ENCODE measurements around the gene FGD2.

FGD2 gene, protein sequence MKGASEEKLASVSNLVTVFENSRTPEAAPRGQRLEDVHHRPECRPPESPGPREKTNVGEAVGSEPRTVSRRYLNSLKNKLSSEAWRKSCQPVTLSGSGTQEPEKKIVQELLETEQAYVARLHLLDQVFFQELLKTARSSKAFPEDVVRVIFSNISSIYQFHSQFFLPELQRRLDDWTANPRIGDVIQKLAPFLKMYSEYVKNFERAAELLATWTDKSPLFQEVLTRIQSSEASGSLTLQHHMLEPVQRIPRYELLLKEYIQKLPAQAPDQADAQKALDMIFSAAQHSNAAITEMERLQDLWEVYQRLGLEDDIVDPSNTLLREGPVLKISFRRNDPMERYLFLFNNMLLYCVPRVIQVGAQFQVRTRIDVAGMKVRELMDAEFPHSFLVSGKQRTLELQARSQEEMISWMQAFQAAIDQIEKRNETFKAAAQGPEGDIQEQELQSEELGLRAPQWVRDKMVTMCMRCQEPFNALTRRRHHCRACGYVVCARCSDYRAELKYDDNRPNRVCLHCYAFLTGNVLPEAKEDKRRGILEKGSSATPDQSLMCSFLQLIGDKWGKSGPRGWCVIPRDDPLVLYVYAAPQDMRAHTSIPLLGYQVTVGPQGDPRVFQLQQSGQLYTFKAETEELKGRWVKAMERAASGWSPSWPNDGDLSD

DNA sequence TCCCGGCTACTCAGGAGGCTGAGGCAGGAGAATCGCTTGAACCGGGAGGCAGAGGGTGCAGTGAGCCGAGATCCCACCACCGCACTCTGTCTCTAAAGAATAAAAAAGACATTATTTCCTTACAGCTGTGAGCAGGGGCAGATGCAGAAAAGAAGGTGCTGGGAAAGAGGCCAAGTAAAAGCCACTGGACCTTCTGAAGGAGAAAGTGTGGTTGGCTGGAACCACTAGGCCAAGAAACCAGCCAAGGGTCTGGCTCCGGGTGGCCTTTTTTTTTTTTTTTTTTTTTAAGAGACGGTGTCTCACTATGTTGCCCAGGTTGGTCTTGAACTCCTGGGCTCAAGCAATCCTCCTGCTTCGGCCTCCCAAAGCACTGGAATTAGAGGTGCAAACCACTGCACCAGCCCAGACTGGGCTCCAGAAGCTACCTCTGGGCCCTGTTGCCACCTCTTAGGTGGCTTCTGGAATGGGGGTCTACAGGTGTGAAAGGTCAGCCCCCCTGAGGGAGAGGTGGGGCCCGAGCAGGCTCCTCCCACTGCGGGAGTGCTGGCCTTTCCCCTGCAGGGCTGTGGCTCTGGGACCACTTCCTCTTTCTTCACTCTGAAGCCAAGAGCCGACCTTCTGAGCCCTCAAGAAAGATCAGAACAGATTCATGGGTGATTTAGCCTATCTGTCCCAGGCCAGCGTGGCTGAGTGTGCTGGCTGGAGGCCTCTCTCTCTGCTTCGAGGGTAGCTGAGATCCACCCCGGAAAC is at the start of gene FGD2:
FGD2 (plus strand) TSS at position 595 of the 750 bp plus-strand sequence. CDS start 163 bp downstream, outside the sequence.
- DNase-seq (ENCODE audit: low read depth in 2 of 3, low spot score in 2 of 3) = no peak

DNA sequence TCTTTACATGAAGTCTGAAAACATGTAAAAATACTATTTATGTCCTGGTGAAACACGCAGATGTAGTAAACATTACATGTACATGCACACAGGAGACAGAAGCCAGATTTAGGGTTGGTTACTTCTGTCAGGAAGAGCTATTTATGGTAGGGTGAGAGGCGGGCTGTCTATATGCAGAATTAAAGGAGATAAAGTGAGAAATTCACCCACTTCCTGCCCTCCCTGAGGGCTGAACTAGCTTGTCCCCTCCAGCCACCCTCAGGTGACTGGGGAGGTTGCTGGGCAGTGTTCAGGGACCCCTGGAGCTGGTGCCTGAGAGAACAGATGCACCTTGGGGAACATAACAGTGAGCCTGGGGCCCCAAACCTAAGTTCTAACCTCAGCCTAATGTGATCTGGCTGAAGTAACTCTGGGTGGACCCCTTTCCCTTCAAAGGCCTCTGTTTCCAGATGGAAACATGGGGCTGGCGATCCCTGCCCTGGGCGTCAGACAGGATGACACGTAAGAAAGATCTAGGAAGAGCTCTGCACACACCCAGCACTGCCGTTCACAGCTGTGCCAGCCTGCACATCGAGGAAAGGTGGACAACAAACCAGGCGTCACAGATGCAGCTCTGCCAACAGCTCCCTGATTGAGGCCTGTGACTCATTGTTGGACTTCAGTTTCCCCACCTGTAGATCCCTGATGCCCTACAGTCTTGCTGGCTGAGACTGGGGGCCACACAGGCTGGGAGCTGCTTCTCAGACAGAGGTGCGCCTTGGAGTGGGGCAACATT is 49.6 kb upstream of the FGD2 start:
- no peak for DNase-seq (ENCODE audit: low read depth in 2 of 3, low spot score in 2 of 3)

GRCh38 chr6:36956446-36956820 is 49.0 kb upstream of the FGD2 start:
- no peak for DNase-seq (ENCODE audit: low read depth in 2 of 3, low spot score in 2 of 3)

DNA sequence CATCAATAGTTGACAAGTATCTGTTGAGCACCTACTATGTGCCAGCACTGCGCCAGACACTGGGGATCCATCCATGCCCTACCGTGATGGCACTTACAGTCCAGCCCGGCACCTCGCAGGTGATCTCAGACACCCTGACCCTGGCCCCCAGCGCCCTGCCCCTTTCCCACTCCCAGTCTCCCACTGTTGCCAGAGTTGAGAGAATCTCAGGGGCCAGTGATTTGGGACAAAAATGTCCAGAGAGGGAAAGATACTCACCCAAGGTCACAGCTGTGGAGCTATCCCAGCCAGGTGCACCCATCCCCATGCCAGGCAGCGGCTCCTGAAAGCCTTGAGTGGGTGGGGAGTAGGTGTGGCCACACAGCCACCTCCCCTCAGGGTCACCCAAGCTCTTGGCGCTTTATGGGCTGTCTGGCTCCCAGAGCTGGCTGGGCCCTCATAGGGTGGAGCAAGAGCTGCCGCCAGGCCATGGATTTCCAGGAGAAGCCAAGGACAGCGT is 47.6 kb upstream of the FGD2 start:
- DNase-seq (ENCODE audit: low read depth in 2 of 3, low spot score in 2 of 3) = no peak

GRCh38 chr6:36958775-36959554 is 46.5 kb upstream of the FGD2 start:
- no peak for DNase-seq (ENCODE audit: low read depth in 2 of 3, low spot score in 2 of 3)

DNA sequence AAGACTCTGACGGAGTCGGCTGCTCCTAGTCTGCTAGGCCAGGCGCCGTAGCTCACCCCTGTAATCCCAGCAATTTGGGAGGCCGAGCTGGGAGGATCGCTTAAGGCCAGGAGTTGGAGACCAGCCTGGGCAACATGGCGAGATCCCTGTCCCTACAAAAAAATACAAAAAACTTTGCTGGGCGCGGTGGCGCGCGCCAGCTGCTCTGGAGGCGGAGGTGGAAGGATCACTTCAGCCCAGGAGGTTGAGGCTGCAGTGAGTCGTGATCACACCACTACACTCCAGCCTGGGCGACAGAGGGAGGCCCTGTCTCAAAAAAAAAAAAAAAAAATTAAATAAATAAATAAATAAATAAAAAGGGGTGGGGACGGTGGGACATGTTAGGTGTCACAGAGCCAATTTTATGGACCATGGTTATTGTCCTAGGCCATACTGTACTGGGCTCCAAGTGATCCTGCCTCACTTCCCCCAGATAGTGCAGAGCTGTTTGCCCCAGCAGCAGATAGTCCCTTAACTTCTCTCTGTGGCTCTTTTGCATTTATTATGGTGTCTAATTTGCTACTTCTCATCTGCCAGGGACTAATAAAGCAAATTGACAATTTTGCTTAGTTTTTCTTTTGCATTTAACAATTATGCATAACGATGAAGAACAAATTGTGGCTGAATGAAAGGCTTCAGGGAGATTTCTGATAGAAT is 45.8 kb upstream of the FGD2 start:
- no peak for DNase-seq (ENCODE audit: low read depth in 2 of 3, low spot score in 2 of 3)

GRCh38 chr6:36961441-36962435 is 43.7 kb upstream of the FGD2 start:
- no peak for DNase-seq (ENCODE audit: low read depth in 2 of 3, low spot score in 2 of 3)

GRCh38 chr6:36962874-36963273 is 42.6 kb upstream of the FGD2 start:
- DNase-seq (ENCODE audit: low read depth in 2 of 3, low spot score in 2 of 3) = peak in 1 of 3 experiments; percentile 14

GRCh38 chr6:36963451-36964290 is 41.8 kb upstream of the FGD2 start:
- no peak for DNase-seq (ENCODE audit: low read depth in 2 of 3, low spot score in 2 of 3)

GRCh38 chr6:36964349-36964748 is 41.1 kb upstream of the FGD2 start:
- no peak for DNase-seq (ENCODE audit: low read depth in 2 of 3, low spot score in 2 of 3)

DNA sequence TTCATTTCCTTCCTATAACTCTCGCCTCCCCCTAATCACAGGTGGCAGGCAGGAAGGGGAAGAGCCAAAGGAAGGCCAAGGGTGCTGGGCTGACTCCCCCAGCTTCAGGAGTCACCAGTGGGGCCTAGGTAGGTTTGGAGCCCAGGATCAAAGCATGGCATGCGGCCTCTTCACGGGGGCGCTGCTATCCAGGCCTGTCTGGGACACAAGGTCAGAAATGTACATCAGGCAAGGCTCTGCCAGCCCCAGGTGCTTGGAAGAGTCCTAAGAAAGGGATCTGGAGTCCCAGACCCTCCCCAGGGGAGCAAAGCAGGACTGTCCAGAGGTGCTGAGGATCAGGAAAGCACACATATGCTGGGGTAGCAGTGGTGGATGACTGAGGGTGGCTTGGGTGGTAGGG is 40.5 kb upstream of the FGD2 start:
- no peak for DNase-seq (ENCODE audit: low read depth in 2 of 3, low spot score in 2 of 3)

DNA sequence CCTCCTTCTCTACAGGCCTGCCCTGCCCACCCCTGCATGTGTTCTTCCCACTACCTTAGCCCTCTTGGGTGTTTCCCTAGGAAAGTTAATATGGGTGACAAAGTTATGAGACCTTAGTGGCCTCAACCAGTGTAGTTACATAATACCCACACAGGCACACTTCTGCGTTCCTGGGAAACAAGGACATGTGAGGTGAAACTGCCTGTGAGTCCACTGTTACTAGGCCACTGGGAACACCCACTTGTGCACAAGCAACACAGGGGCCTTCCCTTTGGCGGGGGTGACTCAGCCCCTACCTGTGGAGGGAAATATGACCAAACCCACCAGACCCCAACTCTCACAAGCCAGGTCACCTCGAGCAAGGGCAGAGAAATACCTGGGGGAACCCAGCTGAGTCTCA is 38.2 kb upstream of the FGD2 start:
- no peak for DNase-seq (ENCODE audit: low read depth in 2 of 3, low spot score in 2 of 3)

DNA sequence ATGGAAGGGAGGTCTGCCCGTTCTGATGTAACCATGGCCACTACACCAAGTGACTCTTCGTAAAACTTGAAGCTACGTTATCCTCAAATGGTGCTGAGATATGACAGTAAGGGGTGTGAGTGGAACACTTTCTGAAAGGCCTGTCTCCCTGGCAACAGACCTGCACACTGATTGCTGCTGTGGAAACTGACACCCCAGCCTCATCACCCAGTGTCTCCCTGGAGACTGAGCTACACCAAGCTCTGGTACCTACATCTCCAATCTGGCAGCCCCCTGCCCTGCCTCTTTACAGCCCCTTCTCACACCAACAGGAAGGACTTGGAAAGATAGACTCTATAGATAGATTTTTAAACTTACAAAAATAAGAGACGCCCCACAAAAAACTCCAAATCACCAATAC is 37.7 kb upstream of the FGD2 start:
- no peak for DNase-seq (ENCODE audit: low read depth in 2 of 3, low spot score in 2 of 3)

DNA sequence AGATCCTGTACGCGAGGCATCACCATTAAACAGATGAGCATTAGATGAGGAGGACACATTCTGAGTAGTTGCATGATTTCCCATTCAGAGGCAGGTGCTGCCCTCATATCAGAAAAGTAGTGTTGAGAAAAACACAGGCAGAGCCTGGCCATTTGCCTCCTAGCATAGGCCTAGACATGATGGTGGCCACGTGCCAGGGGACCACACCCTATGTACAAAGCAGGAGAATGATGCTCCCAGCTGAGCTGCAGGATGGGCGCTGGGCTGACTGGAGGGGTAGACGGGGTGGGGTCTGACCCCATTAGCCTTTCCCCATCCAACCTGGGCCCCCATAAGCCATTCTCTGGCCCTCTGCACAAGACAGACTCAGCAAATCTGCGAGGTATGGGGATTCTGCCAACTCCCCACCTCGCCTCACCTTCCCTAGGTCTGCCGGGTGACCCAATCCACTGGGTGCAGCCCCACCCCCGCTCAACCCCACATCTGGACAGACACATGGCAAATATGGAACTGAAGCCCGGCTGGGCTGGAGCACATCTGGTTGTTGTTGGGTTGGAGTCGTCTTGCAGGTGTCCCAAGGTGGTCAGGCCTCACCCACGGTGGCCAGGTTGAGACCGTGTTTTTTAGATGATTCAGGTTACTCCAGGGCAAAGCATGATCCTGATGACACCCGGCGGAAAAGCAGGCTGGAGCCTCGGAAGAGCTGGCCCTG is 37.0 kb upstream of the FGD2 start:
- DNase-seq (ENCODE audit: low read depth in 2 of 3, low spot score in 2 of 3) = no peak

- no peak for DNase-seq (ENCODE audit: low read depth in 2 of 3, low spot score in 2 of 3)
Measured at GRCh38 chr6:36969240-36969691, 36.2 kb upstream of the FGD2 start.

GRCh38 chr6:36969988-36970891 is 35.2 kb upstream of the FGD2 start:
- no peak for DNase-seq (ENCODE audit: low read depth in 2 of 3, low spot score in 2 of 3)
